Mucosa of descending colon (tissue), 3 donors: Measurements from ENCODE around the gene SAMD4B. TPM values are rescaled to one million over a fixed set of nuclear protein-coding genes. Genes with fewer than 3 reads are reported as not detected.
"Not testable (repeated sequence)": the region's sequence is repeated elsewhere in the genome, so short reads cannot be mapped to it uniquely, and the experiment has no call there.

ENCODE experiments used
- ATAC-seq: fragments of 200-7000 bp; cut with Tn5 transposase; one replicate; pipeline ENCODE4 v1.9.1; 2020; ENCODE audit warnings: mild to moderate bottlenecking, moderate library complexity
- DNase-seq, 3 donors: peaks; one replicate each; pipeline ENCODE4 v3.0.0-alpha.2; 2020
- H3K36me3 ChIP-seq: fragments of 200-600 bp; one replicate; pipeline ENCODE4 v1.8.0; 2021; ENCODE audit warnings: low read depth, mild to moderate bottlenecking
- H3K4me1 ChIP-seq: fragments of 200-600 bp; one replicate; pipeline ENCODE4 v1.8.0; 2021; ENCODE audit warnings: low read depth, mild to moderate bottlenecking
- H3K4me3 ChIP-seq: fragments of 200-600 bp; one replicate; pipeline ENCODE4 v1.8.0; 2021; ENCODE audit warnings: mild to moderate bottlenecking
- H3K9me3 ChIP-seq: fragments of 200-600 bp; one replicate; pipeline ENCODE4 v1.8.0; 2021; ENCODE audit warnings: mild to moderate bottlenecking
- intact Hi-C, 2 donors: fragments of 100-400 bp; cut with DNase I in 1 of 2; cut with micrococcal nuclease in 1 of 2; formaldehyde crosslinking; loops; one replicate each; pipeline versions ENCODE4 v1.11.0 to v1.11.1; 2022; cut with DNase I, micrococcal nuclease
- total RNA-seq, 3 donors: library from RNA; stranded (reverse); fragmentation: NEBNext Ultra II Directional in 2 of 3; extraction: Animal tissue kit (Norgen Biotek cat#: 25700) in 2 of 3; gene quantifications; one replicate each; pipeline versions ENCODE4 v1.2.1 to v1.2.4, GENCODE V29; 2021 to 2023
- TF ChIP-seq, protein P1 (sequence below): fragments of 200-600 bp; IDR thresholded peaks from one replicate; pipeline ENCODE4 v1.8.0; 2022; ENCODE audit warnings: antibody characterized with exemption, mild to moderate bottlenecking
- donor health status: DM: no; HTN: no; CAD: no; lungs with moderate emphysema.
- donor health status: DM: no; HTN: no; CAD: no.
- donor health status: DM: no; HTN: yes; CAD: no.

The SAMD4B gene
- total RNA-seq, 3 donors from 2014 or later: 55.1 to 91.5 (median 67.4) TPM

DNA sequence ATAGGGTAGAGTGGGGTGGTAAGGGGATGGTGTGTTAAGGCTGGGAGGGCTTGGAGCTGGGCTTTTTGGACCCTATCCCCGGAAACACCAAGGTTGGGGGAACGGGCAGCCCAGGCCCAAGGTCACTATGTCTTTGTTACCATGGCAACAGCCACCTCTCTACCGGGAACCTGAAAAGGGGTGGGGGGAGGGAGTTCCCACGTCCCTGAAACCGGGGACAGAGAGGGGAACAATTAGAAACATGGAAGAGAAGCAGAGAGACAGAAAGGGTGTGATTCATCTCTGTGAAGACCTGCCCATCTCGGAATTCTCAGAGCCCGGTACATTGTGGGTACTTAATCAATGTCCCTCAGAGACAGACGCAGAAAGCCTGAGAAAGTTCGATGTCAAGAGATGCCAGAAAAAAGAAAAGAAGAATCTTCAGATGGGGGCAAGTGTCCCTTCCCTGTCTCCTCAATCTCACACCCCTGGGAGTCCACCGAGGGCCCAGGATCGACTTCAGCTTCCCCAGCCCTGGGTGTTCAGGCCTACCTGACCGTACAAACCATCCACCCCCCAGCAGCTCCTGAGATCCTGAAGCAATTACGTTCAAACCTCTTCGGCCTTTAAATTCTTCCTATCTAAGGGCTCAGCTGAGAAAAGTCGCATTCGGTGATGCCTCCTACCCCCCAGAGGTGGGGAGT lies 14.7 kb upstream of the SAMD4B start:
- no peak for DNase-seq
- TF ChIP-seq, protein P1, sequence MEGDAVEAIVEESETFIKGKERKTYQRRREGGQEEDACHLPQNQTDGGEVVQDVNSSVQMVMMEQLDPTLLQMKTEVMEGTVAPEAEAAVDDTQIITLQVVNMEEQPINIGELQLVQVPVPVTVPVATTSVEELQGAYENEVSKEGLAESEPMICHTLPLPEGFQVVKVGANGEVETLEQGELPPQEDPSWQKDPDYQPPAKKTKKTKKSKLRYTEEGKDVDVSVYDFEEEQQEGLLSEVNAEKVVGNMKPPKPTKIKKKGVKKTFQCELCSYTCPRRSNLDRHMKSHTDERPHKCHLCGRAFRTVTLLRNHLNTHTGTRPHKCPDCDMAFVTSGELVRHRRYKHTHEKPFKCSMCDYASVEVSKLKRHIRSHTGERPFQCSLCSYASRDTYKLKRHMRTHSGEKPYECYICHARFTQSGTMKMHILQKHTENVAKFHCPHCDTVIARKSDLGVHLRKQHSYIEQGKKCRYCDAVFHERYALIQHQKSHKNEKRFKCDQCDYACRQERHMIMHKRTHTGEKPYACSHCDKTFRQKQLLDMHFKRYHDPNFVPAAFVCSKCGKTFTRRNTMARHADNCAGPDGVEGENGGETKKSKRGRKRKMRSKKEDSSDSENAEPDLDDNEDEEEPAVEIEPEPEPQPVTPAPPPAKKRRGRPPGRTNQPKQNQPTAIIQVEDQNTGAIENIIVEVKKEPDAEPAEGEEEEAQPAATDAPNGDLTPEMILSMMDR: no peak
- Histone ChIP-seq H3K9me3 (no peaks in the 10 kb centered on the region), H3K4me3 (no peak overlapping the region), H3K4me1 (no peaks in the 10 kb centered on the region), H3K36me3 (no peaks in the 10 kb centered on the region)
- no peak for ATAC-seq
- intact Hi-C loops: loop anchor here (5.0 kb wide), 1 partner anchor 205 kb away; no protein-coding TSS in a partner anchor

DNA sequence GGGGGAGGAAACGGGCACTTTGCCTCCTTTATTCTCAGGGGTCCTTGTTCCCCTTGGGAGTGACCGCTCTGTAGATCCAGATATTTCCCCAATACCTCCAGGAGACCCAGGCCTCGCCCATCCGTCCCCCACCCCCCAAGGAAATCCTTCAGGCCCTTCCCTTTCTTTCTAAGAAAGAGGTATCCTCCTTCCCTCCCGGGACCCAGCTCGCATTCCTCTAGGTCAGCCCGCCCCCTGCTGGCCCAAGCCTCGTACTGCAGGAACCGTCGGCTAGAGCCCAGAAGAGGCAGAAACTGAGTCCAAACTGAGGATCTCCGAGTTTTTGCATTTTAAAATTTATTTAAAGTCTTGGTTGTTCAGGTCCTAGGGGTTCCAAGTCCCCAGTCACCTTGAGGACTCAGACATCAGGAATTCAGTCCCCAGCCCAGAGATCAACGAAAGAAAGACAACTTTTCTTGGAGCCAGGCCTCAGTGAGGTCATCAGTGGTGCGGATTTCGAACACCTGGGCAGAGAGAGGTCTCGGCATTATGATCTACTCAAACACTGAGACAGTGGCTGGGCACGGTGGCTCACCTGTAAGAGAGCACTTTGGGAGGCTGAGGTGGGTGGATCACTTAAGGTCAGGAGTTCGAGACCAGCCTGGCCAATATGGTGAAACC lies 14.0 kb upstream of the SAMD4B start:
- ATAC-seq (peak; percentile 93), DNase-seq (peak; percentile 83 to 93 (median 90))
- Histone ChIP-seq H3K4me3 (no peak overlapping the region), H3K9me3 (no peaks in the 10 kb centered on the region), H3K36me3 (no peaks in the 10 kb centered on the region), H3K4me1 (no peaks in the 10 kb centered on the region)
- intact Hi-C loops: loop anchor here (5.0 kb wide), 1 partner anchor 206 kb away; no protein-coding TSS in a partner anchor
- TF ChIP-seq, protein P1: peak; percentile 98

DNA sequence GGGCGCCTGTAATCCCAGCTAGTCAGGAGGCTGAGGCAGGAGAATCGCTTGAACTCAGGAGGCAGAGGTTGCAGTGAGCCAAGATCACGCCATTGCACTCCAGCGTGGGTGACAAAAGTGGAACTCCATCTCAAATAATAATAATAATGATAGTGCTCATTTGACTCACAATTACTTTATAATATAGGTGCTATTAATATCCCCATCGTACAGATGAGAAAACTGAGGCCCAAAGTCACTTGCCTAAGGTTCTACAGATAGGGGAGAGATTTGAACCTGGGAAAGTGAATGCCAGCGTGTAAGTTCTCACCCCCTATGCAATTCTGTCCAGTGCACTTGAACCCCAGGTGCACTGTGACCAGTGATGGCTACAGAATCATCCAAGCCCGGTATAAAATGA lies 12.3 kb upstream of the SAMD4B start:
- TF ChIP-seq, protein P1: no peak
- ATAC-seq: no peak
- intact Hi-C loops: loop anchor here (5.0 kb wide), 1 partner anchor 208 kb away; no protein-coding TSS in a partner anchor

DNA sequence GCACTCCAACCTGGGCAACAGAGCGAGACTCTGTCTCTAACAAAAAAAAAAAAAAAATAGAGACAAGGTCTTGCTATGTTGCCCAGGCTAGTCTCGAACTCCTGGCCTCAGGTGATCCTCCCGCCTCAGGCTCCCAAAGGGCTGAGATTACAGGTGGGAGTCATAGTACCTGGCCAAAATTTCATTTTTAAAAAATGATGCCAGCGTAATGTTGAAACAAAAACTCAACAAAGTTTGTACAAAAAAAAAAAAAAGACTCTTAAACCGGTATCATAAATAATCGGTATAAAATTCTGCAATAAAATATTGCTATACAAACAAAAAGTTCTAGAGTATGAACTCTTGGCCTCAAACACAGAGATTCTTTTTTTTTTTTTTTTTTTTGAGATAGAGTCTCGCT lies 9.9 kb upstream of the SAMD4B start:
- ATAC-seq (no peak), DNase-seq (no peak)
- intact Hi-C loops: no loop called here
- Histone ChIP-seq H3K9me3 (no peaks in the 10 kb centered on the region), H3K4me3 (no peak overlapping the region), H3K4me1 (peaks cover 5% of the 10 kb centered on the region), H3K36me3 (no peaks in the 10 kb centered on the region)
- TF ChIP-seq, protein P1: no peak

More for the DNA sequence above, 12.3 kb upstream of the SAMD4B start:
- Histone ChIP-seq H3K9me3 (no peaks in the 10 kb centered on the region), H3K4me1 (no peaks in the 10 kb centered on the region), H3K4me3 (no peak overlapping the region), H3K36me3 (no peaks in the 10 kb centered on the region)
- DNase-seq: no peak

DNA sequence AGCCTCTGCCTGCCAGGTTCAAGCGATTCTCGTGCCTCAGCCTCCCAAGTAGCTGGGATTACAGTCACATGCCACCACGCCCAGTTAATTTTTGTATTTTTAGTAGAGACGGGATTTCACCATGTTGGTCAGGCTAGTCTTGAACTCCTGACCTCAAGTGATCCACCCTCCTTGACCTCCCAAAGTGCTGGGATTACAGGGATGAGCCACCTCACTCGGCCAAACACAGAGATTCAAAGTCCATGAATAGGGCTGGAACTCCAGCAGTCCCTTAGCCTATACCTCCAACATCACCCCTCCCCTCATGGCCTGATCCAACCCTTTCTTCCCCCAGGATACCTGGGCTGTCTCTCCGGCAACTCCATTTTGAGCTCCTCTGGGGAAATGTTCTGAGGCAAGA lies 9.5 kb upstream of the SAMD4B start:
- DNase-seq, H3K9me3 ChIP-seq, H3K4me1 ChIP-seq, H3K36me3 ChIP-seq, H3K4me3 ChIP-seq, ATAC-seq, intact Hi-C loops: not testable (repeated sequence)

DNA sequence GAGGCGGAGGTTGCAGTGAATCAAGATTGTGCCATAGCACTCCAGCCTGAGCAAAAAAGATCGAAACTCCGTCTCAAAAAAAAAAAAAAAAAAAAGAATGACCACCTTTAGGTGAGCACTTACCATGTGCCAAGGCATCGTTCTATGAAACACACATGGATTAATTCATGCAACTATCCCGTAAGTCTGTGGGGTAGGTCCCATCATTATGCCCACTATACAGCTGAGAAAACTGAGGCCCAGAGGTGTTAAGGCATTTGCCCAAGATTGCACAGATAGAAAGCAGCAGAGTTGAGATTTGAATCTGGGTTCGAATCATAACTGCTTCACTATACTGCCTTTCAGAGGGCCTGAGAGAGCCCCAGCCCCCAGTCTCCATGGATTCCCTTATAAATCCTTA lies 8.7 kb upstream of the SAMD4B start:
- intact Hi-C loops: no loop called here
- H3K4me3 ChIP-seq: no peak overlapping the region
- TF ChIP-seq, protein P1: no peak
- no peak for ATAC-seq
- DNase-seq: no peak
- no peaks in the 10 kb centered on the region for H3K36me3 ChIP-seq
- H3K4me1 ChIP-seq: peaks cover 5% of the 10 kb centered on the region
- no peaks in the 10 kb centered on the region for H3K9me3 ChIP-seq
